Measurements from ENCODE around the gene CSNK2B. TPM values are rescaled to one million over a fixed set of nuclear protein-coding genes. Genes with fewer than 3 reads are reported as not detected.

Gene CSNK2B
- total and polyA plus RNA-seq, 9 of the 15 experiments (the other 6 are each of a cell fraction or from before 2014, with no cell fraction given): 120 to 1,126 (median 529) TPM

GRCh38 chr6:31622684-31623091 lies 43.2 kb upstream of the CSNK2B start (continued):
- TF ChIP-seq ZNF318 (IDR thresholded peaks at IDR 0.05; ENCODE audit: borderline replicate concordance in 1 of 2, low read depth in 1 of 2) (no peak), RBFOX2 (IDR thresholded peaks at IDR 0.05; ENCODE audit: low read depth, low read length) (peak; percentile 54), ELF4 (CRISPR knock-in tag; IDR thresholded peaks at IDR 0.05) (no peak), SP1 (CRISPR knock-in tag; IDR thresholded peaks at IDR 0.05) (0 out of 2 replicates have a peak, but pooled peaks have one; percentile 23), E2F4 (CRISPR knock-in tag; IDR thresholded peaks at IDR 0.05; ENCODE audit: low read depth) (no peak), EZH2 (IDR thresholded peaks at IDR 0.05; ENCODE audit: borderline replicate concordance, low read depth, low read length) (no peak), THRA (IDR thresholded peaks at IDR 0.05) (no peak), POLR2G (IDR thresholded peaks at IDR 0.05; ENCODE audit: low read depth, low read length) (0 out of 2 replicates have a peak, but pooled peaks have one; percentile 25), JUND (IDR thresholded peaks at IDR 0.05; ENCODE audit: borderline replicate concordance, low read depth, low read length) (no peak), JUND (tag; IDR thresholded peaks at IDR 0.05; ENCODE audit: borderline replicate concordance, low read depth, low read length) (no peak), NBN (IDR thresholded peaks at IDR 0.05; ENCODE audit: low read depth) (no peak), BHLHE40 (IDR thresholded peaks at IDR 0.05; ENCODE audit: low read length) (peak; percentile 68), GABPB1 (CRISPR knock-in tag; IDR thresholded peaks at IDR 0.05) (0 out of 2 replicates have a peak, but pooled peaks have one; percentile 18), ZNF586 (CRISPR knock-in tag; conservative IDR thresholded peaks at IDR 0.05) (no peak), CHD1 (IDR thresholded peaks at IDR 0.05; ENCODE audit: low read length) (no peak)
